ENCODE data around the gene NBPF4.
"Not testable (repeated sequence)": the region's sequence is repeated elsewhere in the genome, so short reads cannot be mapped to it uniquely, and the experiment has no call there.

The NBPF4 gene

GRCh38 chr1:108243976-108244375 is at the start of gene NBPF4:
TSS of gene NBPF4 (minus strand) at chr1:108244076. CDS start at chr1:108243761, 315 bp downstream.
- not testable (repeated sequence) for DNase-seq (ENCODE audit: low read depth in 2 of 2)

GRCh38 chr1:108282528-108283257 is 38.8 kb upstream of the NBPF4 start:
- DNase-seq (ENCODE audit: low read depth in 2 of 2): not testable (repeated sequence)

- not testable (repeated sequence) for DNase-seq (ENCODE audit: low read depth in 2 of 2)
These were observed 28.8 kb upstream of the NBPF4 start for GRCh38 chr1:108272485-108273327.

GRCh38 chr1:108267097-108267496 is 23.2 kb upstream of the NBPF4 start:
- DNase-seq (ENCODE audit: low read depth in 2 of 2): not testable (repeated sequence)

GRCh38 chr1:108261967-108262366 is 18.1 kb upstream of the NBPF4 start:
- not testable (repeated sequence) for DNase-seq (ENCODE audit: low read depth in 2 of 2)

GRCh38 chr1:108261519-108261918 is 17.6 kb upstream of the NBPF4 start:
- not testable (repeated sequence) for DNase-seq (ENCODE audit: low read depth in 2 of 2)

- DNase-seq (ENCODE audit: low read depth in 2 of 2): not testable (repeated sequence)
These were observed 16.8 kb upstream of the NBPF4 start for GRCh38 chr1:108260578-108261259.

GRCh38 chr1:108255426-108255825 is 11.6 kb upstream of the NBPF4 start:
- not testable (repeated sequence) for DNase-seq (ENCODE audit: low read depth in 2 of 2)

GRCh38 chr1:108239426-108239825 is 4.5 kb downstream of the NBPF4 start:
- not testable (repeated sequence) for DNase-seq (ENCODE audit: low read depth in 2 of 2)

GRCh38 chr1:108235308-108235707 is 8.6 kb downstream of the NBPF4 start:
- not testable (repeated sequence) for DNase-seq (ENCODE audit: low read depth in 2 of 2)

- not testable (repeated sequence) for DNase-seq (ENCODE audit: low read depth in 2 of 2)
These were observed 11.7 kb downstream of the NBPF4 start for GRCh38 chr1:108232183-108232582.

- DNase-seq (ENCODE audit: low read depth in 2 of 2): not testable (repeated sequence)
These were observed 13.9 kb downstream of the NBPF4 start for GRCh38 chr1:108229976-108230375.

- not testable (repeated sequence) for DNase-seq (ENCODE audit: low read depth in 2 of 2)
These were observed 16.1 kb downstream of the NBPF4 start for GRCh38 chr1:108227772-108228171.

GRCh38 chr1:108226855-108227254 is 17.0 kb downstream of the NBPF4 start:
- not testable (repeated sequence) for DNase-seq (ENCODE audit: low read depth in 2 of 2)

GRCh38 chr1:108223226-108223625 is 20.6 kb downstream of the NBPF4 start:
- DNase-seq (ENCODE audit: low read depth in 2 of 2): not testable (repeated sequence)

- not testable (repeated sequence) for DNase-seq (ENCODE audit: low read depth in 2 of 2)
These were observed 26.2 kb downstream of the NBPF4 start for GRCh38 chr1:108217515-108218174.

GRCh38 chr1:108217007-108217406 is 26.9 kb downstream of the NBPF4 start:
- DNase-seq (ENCODE audit: low read depth in 2 of 2): not testable (repeated sequence)

- DNase-seq (ENCODE audit: low read depth in 2 of 2): not testable (repeated sequence)
These were observed 27.6 kb downstream of the NBPF4 start for GRCh38 chr1:108216028-108216890.

GRCh38 chr1:108214641-108215465 is 29.0 kb downstream of the NBPF4 start:
- not testable (repeated sequence) for DNase-seq (ENCODE audit: low read depth in 2 of 2)

- DNase-seq (ENCODE audit: low read depth in 2 of 2): no peak
These were observed 32.9 kb downstream of the NBPF4 start for GRCh38 chr1:108211014-108211413.

All from stimulated activated CD8-positive, alpha-beta memory T cell treated with anti-CD3 and anti-CD28 coated beads, Interleukin-15, amount 100 ng/mL, for 48 hours (primary cell).